A673 (cell line): ENCODE data around the gene DIPK1B.

Experiments
- EZH2 ChIP-seq: fragments of 200-600 bp; sonication (generic); IDR thresholded peaks from 2 replicates; pipeline ENCODE4 v1.6.1; 2017; ENCODE audit warnings: borderline replicate concordance, low read depth, mild to moderate bottlenecking, mixed read lengths, antibody characterized with exemption, low read length; ENCODE audit not compliant: poor library complexity, severe bottlenecking
- TF ChIP-seq, protein P1 (sequence below): fragments of 300-800, 200-600 bp; sonication (generic); conservative IDR thresholded peaks from 2 replicates; pipeline ENCODE4 v1.5.1; 2017; ENCODE audit warnings: low read depth, mild to moderate bottlenecking, antibody characterized with exemption, low read length, moderate library complexity, mixed read lengths

DNA sequence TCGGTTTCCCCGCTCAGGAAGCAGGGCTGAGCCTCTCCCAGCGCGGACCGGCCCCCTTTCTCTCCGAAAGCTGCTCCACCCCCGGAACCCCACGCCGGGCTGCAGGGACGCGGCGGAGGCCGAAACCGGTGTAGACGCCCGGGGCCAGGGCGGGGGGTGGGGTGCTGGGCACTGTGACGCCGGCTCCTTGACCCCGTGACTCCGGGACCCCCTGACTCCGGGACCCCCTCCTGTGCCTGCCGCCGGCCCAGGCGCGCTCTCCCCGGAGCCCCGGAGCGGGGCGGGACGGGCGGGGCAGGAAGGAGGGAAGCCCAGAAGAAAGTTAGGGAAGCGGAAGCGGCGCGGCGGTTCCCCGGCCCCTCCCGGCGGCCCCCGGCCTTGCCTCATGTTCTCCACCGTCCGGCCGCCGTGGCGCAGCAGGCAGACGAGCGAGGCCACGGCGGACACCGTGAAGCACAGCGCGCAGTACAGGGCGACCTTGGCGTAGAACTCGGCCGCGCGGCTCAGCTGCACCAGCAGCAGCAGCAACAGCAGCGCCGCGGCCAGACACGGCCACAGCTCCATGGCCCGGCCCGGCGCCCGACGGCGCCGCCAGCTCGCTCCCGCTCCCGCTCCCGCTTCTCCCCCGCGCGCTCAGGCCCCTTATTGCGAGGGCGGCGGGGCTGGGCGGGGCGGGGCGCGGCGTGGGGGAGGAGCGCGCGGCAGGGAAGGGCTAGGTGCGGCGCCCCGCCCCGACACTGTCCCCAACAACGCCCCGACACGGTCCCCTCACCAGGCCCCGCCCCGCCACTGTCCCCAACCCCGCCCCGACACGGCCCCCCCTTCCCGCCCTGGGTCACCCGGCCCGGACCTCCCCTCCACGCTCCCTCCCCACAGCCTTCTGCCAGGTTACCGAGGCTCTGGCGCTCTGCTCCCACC lies 25.3 kb upstream of the DIPK1B start, which contains the start of gene AGPAT2:
- TF ChIP-seq, protein P1, sequence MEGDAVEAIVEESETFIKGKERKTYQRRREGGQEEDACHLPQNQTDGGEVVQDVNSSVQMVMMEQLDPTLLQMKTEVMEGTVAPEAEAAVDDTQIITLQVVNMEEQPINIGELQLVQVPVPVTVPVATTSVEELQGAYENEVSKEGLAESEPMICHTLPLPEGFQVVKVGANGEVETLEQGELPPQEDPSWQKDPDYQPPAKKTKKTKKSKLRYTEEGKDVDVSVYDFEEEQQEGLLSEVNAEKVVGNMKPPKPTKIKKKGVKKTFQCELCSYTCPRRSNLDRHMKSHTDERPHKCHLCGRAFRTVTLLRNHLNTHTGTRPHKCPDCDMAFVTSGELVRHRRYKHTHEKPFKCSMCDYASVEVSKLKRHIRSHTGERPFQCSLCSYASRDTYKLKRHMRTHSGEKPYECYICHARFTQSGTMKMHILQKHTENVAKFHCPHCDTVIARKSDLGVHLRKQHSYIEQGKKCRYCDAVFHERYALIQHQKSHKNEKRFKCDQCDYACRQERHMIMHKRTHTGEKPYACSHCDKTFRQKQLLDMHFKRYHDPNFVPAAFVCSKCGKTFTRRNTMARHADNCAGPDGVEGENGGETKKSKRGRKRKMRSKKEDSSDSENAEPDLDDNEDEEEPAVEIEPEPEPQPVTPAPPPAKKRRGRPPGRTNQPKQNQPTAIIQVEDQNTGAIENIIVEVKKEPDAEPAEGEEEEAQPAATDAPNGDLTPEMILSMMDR, result no peak
- TF ChIP-seq EZH2, result no peak
